CD4-positive, alpha-beta T cell treated with Interleukin-4 for 1 hour (primary cell): ENCODE measurements around the gene MYO5B.
A peak's percentile ranks its signal among the peaks of the same experiment; 100 is the strongest.

Experiments
- DNase-seq, 2 donors: peaks; one replicate each; pipeline ENCODE4 v3.0.0-alpha.2; 2020 to 2022

MYO5B gene

DNA sequence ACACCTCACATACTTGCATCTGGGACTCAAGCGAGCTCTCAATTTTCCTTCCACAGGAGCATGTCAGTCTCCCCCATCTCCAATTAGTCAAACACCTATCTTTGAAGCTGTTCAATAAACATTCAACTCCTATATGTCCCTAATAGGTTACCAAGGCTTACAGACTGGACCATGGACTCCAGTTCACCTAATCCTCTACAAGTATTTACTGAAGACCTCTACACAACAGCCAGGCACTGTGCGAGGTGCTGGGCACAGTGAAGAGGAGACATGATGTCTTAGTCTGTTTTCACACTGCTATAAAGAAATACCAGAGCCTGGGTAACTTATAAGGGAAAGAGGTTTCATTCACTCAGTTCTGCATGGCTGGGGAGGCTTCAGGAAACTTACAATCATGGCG is 129.9 kb downstream of the MYO5B start:
- no peak for DNase-seq

DNA sequence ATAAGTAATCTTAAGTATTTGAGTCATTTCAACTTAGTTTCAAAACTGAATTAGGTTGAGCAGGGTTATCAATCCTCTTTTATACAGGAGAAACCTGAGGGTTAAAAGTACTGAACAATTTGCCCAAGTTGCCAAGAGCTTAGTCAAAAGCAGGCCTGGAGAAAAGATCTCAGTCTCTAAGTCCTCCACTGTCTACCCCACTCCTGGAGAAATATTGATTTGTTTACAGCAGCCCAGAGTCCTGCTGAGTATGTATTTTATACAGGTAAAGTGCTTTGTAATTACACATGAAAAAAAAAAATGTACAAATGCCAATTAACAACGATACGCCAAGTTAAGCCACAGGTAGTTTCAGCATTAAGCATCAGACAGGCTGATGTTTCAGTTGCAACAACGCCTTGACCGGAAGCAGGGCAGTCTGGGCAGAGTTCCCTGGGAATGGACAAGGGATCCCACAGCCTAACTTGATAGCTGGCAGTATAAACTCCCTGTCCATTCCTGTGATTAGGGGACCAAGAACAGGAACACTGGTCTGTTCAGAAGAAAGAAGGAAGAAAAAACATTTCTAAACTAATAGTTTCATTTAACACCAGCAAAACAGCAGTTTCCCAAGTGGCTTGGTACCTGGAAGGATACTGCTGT is 132.9 kb downstream of the MYO5B start:
- no peak for DNase-seq

DNA sequence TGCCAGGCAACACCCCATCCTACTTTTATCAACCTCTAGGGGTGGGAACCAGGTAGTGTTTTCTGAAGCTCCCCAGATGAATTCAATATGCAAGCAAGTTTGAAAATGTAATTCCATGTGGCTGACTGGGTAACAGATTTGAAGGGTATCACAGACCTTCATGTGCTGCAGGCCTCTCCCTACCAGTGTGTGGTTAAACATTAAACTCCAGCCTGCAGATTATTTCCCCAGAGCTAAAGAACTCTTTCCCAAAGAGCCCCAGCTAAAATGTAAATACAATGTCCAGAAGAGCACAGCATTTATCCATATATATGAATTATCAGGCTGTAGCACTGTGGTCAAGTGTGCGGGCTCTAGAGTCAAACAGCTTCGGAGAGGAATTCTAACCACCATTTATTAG is 134.1 kb downstream of the MYO5B start:
- DNase-seq, result no peak

DNA sequence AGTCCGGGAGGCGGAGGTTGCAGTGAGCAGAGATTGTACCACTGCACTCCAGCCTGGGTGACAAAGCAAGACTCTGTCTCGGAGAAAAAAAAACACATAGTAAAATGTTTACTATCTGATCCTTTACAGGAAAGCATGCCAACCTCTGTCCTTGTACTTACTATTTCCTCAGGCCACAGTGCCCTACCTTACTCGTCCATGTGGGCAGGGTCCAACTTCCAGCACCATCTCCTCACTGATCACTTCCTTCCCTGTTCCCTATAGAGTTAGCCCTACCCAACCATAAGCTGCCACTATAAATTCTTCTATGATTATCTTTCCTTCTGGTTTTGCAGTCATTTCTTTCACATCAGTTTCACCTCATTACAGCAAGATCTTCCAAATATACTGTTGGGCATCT is 136.2 kb downstream of the MYO5B start:
- DNase-seq, result no peak

DNA sequence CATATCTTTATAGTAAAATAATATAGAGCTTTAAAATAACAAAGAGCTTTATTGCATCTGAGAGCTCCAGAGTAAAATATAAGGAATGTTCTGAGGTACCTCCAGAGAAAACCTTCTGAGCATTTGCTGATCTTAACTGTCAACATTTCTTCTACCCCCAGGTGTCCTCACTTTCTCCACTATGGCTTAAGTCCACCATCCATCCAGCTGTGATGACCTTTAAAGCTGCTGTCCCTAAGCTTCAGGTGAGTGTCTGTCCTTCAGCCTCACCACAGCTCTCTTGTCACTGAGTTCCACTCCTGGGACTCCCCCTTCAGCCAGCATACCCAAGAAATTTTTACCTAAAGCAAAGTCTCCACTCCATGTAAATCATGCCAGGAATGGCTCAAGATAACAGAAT is 137.9 kb downstream of the MYO5B start:
- DNase-seq, result no peak

DNA sequence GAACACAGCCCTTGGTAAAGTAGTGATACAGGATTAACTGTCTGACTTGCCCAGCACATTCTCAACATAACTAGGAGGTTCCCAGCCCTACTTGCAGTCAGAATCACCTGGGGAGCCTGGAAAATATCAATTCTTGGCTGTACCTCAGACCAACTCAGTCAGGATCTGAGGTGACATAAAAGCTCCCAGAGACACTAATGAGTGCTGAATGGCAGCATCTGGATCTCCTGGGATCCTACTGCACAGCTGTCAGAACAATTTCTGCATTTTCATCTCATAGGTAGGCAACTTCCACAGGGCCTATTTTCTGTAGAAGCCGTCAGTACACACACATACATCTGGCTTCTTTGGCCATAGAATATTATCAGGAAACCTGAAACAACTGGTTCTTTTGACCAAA is 138.8 kb downstream of the MYO5B start:
- no peak for DNase-seq

DNA sequence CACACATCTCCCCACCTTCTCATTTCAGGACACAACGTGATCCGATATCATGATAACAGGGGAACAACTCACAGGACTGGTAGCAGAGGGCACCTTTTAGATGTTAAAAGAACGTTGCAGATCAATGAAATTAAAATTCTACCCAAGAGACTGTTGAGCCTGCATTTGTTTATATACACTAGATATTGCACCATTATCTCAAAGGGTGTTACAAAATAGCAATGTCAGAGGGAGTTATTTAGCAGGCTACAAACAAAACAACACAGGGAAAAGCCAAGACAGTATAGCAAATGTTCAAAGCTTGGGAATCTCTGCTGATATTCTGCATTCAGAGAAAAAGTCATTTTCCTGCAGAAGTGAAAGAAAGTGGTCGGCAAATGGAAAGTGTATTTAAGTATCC is 139.5 kb downstream of the MYO5B start:
- DNase-seq, result no peak

DNA sequence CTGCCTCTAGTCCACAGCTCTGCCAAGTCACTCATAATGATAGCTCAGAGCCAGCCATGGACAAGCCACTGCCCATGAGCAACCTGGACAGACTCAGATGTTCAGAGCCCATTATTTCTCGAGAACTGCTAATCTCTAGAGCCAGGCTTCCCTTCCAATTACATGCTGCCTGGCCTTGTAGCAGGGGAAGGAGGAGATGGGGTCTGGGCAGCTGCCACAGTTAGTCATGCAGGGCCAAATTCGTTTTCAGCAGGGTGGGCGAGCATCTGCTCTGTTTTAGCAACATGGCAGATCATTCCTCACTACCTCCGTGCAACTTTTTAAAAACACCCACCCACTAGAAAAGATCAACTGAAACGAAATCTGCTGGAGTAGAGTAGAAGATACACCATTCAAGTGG is 141.8 kb downstream of the MYO5B start:
- no peak for DNase-seq

DNA sequence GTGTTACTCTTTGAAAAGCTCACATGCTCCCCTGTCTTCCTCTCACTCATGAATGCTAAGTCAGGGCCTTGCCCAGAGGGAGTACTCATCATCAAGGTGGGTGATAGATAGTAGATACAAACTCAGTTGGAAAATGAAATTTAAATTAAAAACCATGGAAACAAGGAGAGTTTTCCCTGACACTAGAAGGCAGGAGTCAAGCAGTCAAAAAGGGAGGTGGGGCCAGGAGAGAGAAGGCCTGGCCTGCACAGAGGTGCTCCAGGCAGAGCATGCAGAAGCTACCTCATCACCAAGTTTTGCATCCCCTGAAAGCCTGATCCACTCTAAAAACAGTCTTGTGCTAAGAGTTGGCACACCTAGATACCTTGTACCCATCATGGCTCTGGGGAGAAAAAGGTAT is 143.7 kb downstream of the MYO5B start:
- DNase-seq, result no peak

DNA sequence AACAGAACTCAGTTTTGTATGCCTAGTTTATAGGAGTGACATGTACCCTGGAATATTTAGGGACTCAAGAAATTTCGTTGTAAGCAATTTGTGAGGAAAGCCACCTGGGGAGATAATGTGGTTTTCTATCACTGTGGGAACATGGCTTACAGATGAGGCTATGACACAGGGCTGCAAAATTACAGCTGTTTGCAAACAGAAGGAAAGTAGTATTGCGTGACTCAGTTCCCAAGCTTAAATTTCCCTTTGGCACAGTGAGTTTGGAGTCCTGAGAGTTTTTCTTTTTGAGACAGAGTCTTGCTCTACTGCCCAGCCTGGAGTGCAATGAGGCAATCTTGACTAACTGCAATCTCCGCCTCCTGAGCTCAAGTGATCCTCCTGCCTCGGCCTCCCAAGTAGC is 149.8 kb downstream of the MYO5B start:
- no peak for DNase-seq

DNA sequence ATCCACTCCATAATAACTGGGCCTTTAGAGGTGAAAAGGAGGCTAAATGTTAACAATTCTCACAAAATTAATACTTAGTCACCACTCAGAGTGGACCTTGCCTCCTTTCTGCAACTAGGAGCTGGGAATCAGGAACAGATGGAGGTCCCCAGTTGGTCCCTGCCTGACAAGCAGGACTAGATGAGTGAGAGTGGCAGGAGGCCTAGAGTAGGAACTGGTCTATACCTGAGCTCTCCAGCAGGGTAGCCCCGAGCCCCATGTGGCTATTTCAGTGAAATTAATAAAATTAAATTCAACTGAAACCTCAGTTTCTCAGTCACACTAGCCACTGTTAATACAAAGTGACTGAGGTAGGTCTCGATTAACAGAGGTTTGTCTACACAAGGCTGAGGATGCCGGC is 150.5 kb downstream of the MYO5B start:
- DNase-seq, result no peak

DNA sequence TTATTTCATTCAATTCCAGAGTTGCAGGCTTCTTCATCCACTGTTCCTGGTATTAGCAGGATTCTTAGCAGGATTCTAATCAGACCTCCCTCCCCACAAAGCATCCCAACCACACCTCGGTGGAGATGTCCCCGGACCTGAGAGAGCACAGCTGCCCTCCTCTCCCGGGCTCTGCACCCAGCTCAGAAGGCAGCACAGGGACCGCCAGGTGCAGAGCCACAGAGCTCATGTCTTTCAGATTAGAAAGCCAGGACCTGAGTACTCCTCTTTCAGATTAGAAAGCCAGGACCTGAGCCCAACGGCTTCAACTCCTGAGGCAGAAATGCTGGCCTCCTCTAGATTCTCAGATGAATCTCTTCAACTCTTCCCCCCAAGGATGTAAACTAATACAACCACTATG is 152.3 kb downstream of the MYO5B start:
- DNase-seq, result no peak

DNA sequence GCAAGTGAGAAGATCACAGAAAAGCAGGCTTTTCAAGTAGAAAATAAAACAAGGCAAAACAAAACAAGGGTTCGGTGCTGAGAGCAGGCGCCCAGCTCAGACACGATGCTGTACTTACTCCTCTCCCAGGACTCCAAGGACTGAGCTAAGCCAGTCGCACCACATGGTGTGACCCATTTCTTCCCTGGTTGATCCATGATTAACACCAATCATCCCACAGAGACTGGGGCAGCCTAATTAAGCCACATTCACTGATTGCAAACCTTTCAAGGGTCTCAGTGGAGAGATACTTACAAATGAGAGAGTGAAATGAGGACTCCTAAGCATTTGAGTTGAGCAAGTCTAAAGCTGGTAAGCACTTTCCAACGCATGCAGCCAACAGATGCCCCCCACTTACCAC is 155.2 kb downstream of the MYO5B start:
- DNase-seq, result no peak

DNA sequence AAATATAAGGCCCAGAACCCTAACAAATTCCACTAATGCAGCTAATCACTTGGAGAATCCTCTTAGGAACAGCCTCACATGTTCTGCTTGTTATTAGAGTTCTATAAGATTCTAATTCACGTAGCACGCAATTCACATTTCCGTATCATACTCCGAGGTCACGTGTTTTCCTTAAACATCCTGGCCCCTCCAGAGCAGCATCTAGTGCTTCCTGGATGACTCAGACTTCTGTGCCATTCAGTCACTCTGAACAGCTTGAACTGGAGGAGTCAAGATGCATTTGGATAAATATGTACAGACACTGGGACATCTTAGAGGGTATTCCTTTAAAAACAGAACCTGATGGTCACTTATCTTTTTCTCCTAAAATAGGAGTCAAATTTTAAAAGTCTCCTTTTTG is 156.5 kb downstream of the MYO5B start:
- DNase-seq, result no peak

DNA sequence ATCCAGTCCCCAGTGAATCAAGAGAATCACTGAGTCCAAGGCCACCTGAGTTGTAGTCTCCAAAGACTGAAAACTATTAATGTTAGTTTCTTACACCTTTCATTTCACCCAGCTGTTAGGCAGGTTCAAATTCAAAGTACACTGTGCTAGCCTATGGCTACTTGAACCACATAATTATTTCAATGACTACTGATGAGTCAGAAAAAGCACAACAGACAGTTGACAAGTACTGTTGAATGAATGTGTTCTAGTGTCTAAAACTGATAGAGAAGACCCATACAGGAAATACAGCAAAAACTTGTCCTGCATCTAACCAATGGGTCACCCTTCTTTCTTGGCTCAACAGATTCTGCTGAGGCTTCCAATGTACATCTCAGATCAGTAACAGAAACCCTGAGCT is 160.9 kb downstream of the MYO5B start:
- no peak for DNase-seq

DNA sequence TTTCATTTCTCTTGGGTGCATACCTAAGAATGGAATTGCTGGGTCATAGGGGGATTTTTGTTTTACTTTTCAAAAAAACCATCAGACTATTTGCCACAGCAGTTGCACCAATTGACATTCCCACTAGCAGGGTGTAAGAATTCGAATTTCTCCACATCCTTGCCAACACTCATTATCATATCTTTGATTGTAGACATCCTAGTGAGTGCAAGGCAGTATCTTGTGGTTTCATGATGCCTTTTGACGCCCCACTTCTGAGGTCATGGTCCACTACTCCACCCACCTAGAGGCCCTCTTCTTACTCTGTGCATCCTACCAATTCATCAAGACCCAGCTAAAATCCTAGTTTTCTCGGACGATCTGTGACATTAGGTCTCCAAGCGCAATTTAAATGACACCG is 161.9 kb downstream of the MYO5B start:
- no peak for DNase-seq

DNA sequence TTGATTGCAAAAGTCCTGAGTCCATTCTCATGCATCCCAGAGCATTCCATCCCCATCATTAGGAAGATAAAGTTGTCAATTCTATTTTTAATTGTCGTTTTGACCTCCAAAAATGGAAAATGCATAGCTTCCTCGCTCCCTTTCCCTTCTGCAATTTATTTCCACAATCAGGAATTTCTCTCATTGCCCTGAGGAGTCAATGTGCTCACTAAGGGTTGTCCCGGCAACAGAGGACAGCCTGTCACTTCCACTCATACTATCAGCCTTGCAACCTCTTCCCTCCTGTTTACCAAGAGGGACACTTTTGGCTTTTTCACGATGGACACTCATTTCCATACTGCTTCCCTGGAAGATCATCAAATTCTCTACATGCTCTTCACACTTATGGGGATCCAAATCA is 164.8 kb downstream of the MYO5B start:
- no peak for DNase-seq

DNA sequence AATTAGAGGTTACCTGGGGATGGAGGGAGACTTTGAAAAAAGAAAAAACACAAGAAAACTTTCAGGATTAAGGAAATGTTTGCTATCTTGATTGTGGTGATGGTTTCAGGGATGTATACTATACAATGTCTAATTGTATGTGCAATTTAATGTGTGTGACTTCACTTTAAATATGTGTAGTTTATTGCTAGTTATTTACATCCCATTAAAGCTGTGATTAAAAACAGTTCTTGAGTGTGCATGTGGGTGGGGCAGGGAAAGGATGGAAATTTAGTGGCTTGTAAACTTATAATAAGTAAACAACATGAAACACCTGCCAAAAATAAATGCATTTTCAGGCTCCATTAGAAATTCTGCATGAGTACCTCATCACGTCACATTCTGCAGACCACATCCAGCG is 167.0 kb downstream of the MYO5B start:
- no peak for DNase-seq

DNA sequence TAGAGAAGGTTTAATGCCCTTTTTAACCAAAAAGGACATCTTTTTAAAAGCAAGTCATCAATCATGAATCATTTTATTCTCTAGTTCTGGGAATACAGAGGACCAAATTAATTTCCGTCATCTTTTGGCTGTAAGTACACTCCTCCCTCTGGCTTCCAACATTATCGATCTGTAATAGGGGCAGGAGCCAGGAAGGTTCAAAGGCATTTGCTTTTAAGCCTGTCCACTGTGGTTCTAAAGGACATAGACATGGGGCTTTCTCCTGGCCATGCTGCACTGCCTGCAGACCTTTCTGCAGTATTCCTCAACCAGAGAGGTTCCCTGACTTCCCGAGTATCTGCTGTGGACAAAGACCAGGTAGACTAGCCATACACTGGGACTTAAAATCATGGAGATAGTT is 170.5 kb downstream of the MYO5B start:
- DNase-seq, result no peak

DNA sequence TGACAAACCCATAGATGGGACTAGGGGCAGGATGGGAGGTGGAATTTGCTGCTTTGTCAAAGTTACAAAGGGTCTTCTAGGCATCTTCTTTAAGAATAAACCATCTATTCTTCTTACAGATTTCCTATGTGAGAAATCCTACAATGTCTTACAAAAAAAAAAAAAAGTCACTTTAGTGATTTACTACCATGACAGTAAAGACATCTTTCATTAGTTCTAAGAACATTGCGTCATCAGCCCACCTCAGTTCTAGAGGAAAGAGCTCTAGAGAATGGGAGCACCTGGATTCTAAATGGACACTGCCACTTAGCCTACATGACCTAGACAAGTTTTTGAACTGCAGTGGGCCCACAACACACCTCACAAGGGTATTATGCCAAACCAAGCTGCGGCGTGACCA is 172.0 kb downstream of the MYO5B start:
- no peak for DNase-seq

DNA sequence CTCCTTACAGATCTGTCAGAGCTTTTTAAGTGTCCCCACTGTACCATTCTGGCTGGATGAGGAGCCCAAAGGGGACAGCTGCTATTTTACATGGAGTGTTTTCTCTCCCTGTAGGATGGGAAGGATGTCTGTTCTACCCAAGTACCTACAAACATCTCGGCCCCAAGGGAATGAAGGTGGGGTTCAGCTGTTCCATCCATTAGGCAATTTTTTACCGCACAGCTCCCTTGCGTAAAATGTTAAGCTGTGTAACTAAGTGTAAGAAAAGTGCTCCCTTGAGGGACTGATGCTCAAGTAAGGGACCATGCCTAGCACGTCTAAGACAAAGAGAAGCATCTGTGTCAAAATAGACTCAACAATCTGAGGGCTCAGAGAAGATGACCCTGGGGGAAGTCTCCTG is 180.3 kb downstream of the MYO5B start:
- DNase-seq, result no peak

DNA sequence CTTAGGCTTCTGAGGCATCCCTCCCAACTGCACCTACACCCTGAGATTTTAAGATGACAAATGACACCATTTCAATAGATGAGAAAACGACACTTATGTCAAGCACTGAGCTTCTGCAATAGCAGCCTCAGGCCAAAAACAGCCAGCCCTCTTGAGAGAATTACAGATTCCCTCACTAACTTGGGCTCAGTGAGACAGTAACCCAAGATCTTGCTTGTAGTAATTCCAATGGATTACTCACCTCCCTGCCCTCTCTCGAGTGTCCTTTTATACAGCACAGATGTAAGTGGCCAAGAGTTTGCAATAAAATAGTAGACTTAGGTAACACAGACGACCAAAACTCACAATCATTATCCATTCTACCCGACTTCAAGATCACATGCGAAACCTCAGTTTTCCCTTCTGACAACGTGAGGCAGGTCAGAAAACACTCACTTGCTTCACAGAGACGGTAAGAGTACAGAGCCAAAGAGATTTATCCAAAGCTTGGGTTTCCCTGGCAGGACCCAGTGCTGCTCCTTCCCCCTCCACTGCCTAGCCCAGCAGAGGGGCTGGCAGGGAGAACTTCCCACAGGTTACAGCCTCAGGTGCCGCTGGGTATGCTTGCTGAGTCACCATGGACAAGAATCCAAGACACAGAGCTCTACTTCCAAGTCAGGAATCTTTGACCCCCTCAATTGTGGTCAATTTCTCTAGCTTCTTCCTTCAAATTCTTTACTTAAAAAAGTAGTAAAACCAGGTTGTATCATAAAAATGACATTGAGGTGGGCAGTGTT is 181.4 kb downstream of the MYO5B start:
- no peak for DNase-seq

DNA sequence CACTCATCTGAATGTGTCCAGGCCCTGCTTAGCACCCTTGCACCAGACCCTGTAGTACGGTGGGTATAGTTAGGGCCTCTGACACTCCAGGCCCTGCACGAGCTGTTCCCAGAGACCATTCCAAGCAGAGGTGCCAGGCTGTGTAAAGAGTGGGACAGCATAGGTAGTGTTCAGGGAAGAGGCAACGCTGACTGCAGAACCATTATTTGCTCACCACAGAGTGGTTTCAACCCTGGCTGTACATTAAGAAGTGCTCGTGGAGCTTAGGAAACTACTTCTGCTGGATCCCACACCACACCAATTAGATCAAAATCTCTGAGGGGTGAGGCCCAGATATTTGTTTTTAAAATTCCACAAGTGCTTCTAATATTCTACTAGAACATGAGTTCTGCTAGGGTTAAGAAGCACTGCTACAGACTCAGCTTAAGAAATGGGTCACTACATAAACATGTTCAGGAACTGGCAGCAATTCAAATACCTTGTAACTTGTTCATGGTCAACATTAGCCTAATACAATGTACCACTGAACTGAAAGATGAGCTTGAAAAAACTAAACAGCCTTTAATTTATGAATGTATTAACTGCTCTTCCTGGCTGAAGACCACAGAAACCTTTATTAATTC is 183.0 kb downstream of the MYO5B start:
- no peak for DNase-seq

DNA sequence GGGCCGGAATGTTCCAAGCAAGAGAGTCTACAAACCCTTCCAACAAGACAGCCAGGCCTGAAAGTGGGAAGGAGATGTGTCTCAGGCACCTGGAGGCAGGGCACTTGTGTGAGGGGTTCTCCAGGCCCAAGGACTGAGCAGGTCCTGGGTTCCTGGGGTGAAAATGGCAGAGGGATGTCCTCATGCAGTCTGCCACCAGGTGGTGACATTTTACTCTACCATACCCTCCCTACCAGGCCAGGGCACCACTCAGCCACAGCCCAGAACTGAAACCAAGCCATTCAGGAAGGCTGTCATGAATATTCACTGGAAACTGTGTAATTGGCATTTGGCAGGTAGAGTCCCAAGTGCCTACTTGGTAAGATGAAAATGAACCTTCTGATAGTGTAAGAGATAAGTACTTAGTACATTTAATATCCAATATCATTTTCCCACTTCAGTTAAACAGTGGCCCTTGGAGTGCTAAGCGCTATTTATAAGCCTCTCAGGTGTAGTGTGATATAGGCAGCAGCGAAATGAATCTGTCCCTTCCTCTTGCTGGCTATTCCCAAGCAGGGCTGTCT is 185.1 kb downstream of the MYO5B start:
- DNase-seq, result peak; percentile 35 to 46
